ENCODE data around the gene PCSK7. TPM values are rescaled to one million over a fixed set of nuclear protein-coding genes. Genes with fewer than 3 reads are reported as not detected.

Gene PCSK7
- total RNA-seq, 1 donor from 2014 or later: 220 TPM

GRCh38 chr11:117199916-117200812 lies 31.7 kb downstream of the PCSK7 start:
- intact Hi-C loops (cut with micrococcal nuclease): no loop called here

- intact Hi-C loops (cut with micrococcal nuclease): no loop called here
Measured at GRCh38 chr11:117199053-117199915, 32.6 kb downstream of the PCSK7 start, which contains the start of gene TAGLN. TAGLN (plus strand) TSS chr11:117199370; CDS start chr11:117203014, 3,644 bp downstream.

GRCh38 chr11:117198613-117199012 lies 33.3 kb downstream of the PCSK7 start:
- intact Hi-C loops (cut with micrococcal nuclease): no loop called here

- intact Hi-C loops (cut with micrococcal nuclease): no loop called here
Measured at GRCh38 chr11:117197516-117198456, 34.1 kb downstream of the PCSK7 start.

GRCh38 chr11:117197006-117197405 lies 34.9 kb downstream of the PCSK7 start:
- intact Hi-C loops (cut with micrococcal nuclease): no loop called here

- intact Hi-C loops (cut with micrococcal nuclease): no loop called here
Measured at GRCh38 chr11:117195761-117196160, 36.1 kb downstream of the PCSK7 start.

GRCh38 chr11:117195258-117195657 lies 36.6 kb downstream of the PCSK7 start:
- intact Hi-C loops (cut with micrococcal nuclease): no loop called here

GRCh38 chr11:117194267-117194666 lies 37.6 kb downstream of the PCSK7 start:
- intact Hi-C loops (cut with micrococcal nuclease): no loop called here

GRCh38 chr11:117193130-117194020 lies 38.5 kb downstream of the PCSK7 start:
- intact Hi-C loops (cut with micrococcal nuclease): no loop called here

GRCh38 chr11:117192401-117192875 lies 39.4 kb downstream of the PCSK7 start:
- intact Hi-C loops (cut with micrococcal nuclease): no loop called here

GRCh38 chr11:117191680-117192400 lies 40.0 kb downstream of the PCSK7 start:
- intact Hi-C loops (cut with micrococcal nuclease): no loop called here

- intact Hi-C loops (cut with micrococcal nuclease): no loop called here
Measured at GRCh38 chr11:117189941-117190544, 41.8 kb downstream of the PCSK7 start.

GRCh38 chr11:117189191-117189940 lies 42.5 kb downstream of the PCSK7 start:
- intact Hi-C loops (cut with micrococcal nuclease): no loop called here

- intact Hi-C loops (cut with micrococcal nuclease): no loop called here
Measured at GRCh38 chr11:117188620-117189081, 43.2 kb downstream of the PCSK7 start.

GRCh38 chr11:117187799-117188481 lies 43.9 kb downstream of the PCSK7 start:
- intact Hi-C loops (cut with micrococcal nuclease): no loop called here

- intact Hi-C loops (cut with micrococcal nuclease): no loop called here
Measured at GRCh38 chr11:117187428-117187798, 44.5 kb downstream of the PCSK7 start.

- intact Hi-C loops (cut with micrococcal nuclease): no loop called here
Measured at GRCh38 chr11:117187007-117187406, 44.9 kb downstream of the PCSK7 start.
